HT1080 (cell line): ENCODE data around the gene POTEC. TPM values are rescaled to one million over a fixed set of nuclear protein-coding genes. Genes with fewer than 3 reads are reported as not detected.
"Not testable (repeated sequence)": the region's sequence is repeated elsewhere in the genome, so short reads cannot be mapped to it uniquely, and the experiment has no call there.

Source experiments
- DNase-seq: peaks from one replicate; pipeline ENCODE4 v3.0.0-alpha.2; 2015; ENCODE audit warnings: low read depth
- polyA plus RNA-seq, 2 experiments: library from polyadenylated mRNA; depleted of rRNA; stranded (reverse); fragments of >200 nt; gene quantifications; 2 replicates each; pipeline ENCODE4 v1.2.3, GENCODE V29; 2015
- total RNA-seq: library from RNA; depleted of rRNA; stranded (reverse); fragments of >200 nt; shearing (Covaris generic); gene quantifications from 2 replicates; pipeline ENCODE4 v1.2.3, GENCODE V29; 2014; rRNA removed

The POTEC gene
- total RNA-seq, result 0.24 TPM in 1 of 2 replicates, not detected in the other
- not detected in 2 replicates for polyA plus RNA-seq (2015; cell fraction: cytosol; rRNA removed)
- polyA plus RNA-seq (2015; cell fraction: nucleus; rRNA removed), result not detected in 2 replicates

DNA sequence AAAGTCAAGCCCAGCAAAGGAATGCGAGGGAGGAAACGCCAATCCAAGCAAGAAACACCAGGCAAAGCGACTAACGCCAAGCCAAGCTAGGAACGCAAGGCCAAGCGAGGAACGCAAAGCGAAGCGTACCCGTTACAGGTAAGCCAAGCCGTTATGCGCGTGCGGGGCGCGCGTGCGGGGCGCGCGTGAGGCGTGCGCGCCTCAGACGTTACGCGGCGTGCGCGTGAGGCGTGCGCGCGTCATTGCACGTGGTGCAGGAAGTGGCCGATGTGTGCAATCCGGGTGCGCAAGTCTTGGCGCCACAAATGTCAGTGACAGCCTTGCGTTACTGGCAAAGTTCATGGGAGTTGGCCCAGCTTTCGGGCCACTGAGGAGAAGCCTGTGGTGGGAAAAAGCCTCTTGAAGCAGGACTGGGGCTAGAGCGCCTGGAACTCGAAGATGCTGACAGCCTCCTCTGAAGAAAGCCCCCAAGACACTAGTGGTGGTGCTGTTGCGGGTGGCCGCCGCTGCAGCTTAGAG lies at the start of gene POTEC:
POTEC (minus strand) TSS at position 155 of the 519 bp plus-strand sequence. CDS start 454 bp downstream, outside the sequence.
- not testable (repeated sequence) for DNase-seq

DNA sequence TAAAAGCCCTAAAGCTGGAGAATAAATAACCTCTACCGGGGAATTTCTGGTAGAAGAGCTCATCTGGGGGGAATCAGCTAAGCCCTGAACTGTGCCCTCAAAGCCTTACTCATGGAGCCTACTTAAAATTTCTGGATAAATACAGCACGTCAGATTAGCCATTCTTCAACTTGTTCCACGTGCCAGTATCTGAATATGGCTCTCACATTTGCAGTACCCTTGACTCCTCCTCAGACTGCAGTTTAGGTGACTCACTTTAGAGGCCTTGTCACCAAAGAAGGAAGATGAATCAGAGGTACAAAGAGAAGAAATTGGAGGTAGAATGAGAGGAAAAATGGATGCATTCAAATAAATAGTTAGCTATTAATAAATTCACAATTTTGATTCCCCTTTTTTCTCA lies 34.6 kb upstream of the POTEC start:
- DNase-seq, result peak; percentile 62

DNA sequence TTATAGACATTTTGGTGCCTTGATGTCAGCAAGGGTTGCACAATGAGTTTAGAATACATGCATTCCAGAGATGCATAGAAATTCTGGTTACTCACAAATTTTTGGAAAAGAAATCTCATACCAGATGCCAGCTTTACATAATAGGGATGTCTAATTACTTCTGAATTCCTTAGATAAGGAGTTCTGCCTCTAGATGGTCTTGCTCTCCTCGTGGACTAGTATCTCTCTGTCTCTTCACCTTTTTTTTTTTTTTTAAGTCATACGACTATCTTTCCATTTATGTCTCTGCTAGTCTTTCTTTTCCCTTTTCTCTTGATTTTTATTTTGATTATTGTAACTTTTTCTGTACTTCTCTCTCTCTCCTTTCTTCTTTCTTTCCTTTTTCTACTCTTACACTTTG lies 16.1 kb upstream of the POTEC start:
- not testable (repeated sequence) for DNase-seq

DNA sequence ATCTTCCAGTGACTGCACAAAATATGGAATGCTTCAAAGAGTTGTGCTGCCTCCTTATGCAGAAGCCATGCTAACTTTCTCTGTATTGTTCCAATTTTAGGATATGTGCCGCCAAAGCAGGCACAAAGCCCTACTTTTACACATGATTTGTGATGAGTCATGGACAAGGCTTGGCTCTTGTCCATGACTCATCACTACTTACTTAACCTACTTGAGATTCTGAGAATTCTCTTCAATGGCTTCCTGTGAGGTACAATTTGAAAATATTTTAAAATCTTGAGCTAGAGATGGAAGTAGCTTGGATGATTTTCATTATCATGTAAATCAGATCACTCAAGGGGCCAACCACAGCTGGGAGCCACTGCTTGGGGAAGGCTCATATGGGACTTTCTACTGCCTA lies 11.7 kb downstream of the POTEC start:
- DNase-seq, result peak; percentile 0

DNA sequence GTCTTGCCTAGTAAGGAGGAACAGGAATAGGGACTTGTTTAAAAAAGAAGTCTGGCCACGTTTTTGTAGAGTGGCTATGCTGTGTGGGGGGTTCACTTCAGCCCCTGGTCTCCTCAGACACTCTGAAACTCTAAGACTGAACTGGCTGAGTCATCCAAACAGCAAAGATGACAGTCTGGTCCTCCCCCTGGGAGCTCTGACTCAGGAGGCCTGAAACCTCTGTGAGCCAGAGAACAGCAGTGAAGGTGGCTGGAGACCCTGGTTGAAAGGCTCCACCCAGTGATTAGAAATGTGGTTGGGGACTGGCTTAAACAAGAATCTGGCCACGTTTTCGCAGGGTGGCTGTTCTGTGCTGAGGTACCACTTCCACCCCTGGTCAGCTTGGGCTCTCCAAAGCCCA lies 32.7 kb downstream of the POTEC start:
- DNase-seq, result peak; percentile 27

DNA sequence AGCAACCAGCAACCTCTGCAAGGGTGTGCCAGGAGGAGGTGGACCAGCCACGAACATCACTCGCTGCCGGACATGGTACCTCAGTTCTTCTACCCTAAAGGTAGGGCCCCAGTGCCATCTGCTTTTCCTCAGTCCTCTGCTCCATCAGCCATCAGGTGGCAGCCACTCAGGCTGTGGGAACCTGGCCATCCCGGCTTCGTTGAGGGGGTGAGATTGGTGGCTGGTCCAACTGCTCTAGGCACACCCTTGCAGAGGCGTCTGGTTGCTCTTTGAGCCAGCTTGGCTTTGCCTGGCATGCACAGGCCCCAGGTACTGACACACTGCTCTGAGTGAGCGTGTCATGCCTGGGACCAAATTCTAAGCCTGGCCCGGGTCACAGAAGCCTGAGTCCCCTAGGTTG lies 39.7 kb downstream of the POTEC start:
- DNase-seq, result not testable (repeated sequence)

DNA sequence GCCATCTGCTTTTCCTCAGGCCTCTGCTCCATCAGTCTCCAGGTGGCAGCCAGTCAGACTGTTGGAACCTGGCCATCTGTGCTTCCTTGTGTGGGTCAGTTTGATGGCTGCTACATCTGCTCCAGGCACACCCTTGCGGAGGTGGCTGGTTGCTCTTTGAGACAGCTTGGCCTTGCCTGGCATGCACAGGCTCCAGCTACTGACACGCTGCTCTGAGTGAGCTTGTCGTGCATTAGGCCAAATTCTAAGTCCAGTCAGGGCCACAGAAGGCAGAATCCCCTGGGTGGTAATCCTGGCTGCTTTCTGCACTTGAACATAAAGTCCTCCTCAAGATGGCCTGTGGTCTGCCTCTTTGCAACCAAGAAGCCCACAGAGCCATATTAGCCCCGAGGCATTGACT lies 41.5 kb downstream of the POTEC start:
- not testable (repeated sequence) for DNase-seq

DNA sequence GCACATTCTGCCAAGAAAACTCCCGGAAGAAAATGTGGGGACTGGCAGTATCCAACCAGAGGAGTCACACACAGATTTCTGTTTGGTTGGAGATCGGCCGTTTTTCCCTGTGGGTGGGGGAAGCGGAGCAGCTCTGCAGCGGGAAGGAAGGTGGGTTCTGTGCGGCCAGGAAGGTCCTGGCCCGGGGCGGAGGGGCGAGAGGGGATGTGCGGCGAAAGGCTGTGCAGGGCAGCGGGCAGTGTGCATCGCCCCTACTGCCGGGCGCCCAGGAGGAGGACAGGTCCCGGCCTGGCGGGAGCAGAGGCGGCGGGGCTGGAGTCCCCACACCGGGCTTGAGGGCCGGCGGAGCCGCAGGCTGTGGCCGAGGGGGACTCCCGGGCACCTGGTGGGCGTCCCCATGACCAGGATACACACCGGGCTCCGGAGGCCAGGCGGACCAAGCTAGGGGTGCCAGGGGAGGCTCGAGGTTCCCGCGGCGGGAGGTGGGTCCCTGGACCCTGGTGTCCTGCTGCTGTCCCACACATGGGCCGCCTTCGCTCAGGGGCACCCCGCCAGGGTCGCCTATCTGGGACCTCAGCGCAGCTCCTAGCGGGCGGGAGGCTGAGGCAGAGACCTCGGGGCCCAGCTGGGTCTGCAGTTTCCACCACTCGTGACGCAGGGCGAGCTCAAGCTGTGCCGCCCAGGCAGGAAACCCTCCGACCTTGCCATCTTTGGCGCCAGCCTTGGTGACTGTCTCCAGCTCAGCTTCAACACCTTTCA lies 54.0 kb downstream of the POTEC start:
- DNase-seq, result not testable (repeated sequence)

DNA sequence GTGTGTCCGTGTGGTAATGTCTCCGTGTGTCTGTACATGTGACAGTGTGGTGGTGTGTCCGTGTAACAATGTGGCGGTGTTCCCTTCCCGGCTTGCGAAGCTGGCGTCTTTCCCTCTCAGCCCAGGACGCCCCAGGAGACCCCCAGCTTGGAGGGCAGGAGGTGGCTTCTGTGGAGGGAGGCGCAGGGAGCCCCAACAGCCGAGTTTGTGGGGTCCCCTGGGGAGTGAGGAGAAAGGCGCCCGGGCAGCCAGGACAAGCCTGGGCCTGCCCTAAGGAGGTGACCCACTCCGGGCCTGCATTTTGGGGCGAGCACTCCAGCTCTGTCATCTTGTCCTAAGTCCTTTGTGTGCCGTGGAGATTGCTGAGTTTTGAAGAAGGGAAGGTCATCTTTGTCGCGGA lies 54.6 kb downstream of the POTEC start:
- DNase-seq, result not testable (repeated sequence)

DNA sequence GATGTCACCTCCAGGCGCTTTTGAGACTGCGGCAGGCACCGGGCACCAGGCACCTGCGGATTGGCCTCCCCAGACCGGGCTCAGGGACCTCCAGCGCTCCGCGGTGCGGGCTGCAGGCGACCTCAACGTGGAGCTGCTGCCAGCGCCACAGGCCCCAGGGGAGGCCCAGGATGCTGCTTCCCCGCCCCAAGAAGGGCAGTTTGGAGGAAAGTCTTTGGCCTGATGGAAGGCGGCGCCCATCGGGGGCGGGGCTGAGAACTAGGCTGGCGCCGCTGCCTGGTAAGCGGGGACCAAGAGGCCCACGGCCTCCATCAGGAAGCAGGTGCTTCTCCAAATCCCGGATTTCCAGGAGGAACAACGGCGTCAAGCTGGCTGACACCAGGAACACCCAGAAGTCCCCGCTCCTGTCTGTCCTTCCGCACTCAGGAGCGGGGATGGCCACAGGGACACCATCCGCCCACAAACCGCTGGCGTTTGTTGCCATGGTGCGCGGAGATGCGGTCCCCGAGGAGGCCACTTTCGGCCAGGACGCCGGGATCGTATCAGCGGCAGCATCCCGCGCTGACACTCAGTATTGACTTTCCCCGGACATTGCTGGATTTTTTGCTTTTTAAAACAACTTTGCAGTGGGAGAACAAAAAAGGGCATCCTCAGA lies 56.3 kb downstream of the POTEC start:
- not testable (repeated sequence) for DNase-seq

DNA sequence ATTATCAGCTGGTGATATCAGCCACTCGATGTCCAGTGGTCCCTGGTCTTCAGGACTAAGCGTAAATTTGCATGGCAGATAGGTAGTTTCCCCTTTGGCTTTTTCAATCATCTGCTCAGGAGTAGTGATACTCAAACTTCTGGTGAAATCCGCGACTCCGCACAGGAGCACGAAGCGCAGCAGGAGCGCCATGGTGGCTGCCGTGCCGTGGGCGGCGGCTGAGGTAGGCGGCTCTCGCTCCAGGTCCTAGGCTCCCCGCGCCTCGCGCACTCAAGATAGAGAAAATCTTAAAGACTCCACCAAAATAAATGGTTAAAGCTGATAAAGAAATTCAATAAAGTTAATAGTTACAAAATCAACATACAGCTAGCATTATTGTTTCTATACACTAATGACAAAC lies 64.3 kb downstream of the POTEC start:
- DNase-seq, result not testable (repeated sequence)

DNA sequence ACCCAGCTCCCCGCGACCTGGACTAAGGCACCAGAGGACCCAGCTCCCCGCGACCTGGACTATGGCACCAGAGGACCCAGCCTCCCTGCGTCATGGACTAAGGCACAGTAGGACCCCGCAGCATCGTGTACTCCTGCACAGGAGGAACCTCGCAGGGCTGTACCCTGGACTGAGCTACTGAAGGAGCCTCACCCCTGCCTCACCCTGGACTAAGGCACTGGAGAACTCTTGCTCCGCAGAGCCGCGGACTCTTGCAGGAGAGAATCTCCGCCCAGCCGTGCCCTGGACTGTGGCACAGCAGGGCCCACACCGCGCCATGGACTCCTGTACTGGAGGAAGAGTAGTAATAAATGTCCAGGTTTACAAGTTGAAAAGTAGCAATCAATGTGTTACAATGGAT lies 67.9 kb downstream of the POTEC start:
- DNase-seq, result not testable (repeated sequence)

DNA sequence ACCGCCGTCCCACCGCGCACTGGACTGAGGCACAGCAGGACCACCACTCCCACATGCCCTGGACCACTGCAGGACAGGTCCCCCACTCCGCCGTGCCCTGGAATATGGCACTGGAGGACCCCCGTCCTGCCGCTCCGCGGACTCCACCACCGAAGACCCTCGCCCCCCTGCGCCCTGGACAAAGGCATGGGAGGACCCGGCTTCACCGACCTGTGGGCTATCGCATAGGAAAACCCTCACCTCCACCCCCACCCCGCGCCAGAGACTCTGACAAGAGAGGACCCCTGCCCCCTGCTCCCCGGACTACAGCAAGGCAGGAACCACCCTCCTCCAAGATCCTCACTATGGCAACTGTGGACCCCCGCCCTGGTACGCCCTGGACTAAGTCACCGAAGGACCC lies 68.6 kb downstream of the POTEC start:
- DNase-seq, result not testable (repeated sequence)

DNA sequence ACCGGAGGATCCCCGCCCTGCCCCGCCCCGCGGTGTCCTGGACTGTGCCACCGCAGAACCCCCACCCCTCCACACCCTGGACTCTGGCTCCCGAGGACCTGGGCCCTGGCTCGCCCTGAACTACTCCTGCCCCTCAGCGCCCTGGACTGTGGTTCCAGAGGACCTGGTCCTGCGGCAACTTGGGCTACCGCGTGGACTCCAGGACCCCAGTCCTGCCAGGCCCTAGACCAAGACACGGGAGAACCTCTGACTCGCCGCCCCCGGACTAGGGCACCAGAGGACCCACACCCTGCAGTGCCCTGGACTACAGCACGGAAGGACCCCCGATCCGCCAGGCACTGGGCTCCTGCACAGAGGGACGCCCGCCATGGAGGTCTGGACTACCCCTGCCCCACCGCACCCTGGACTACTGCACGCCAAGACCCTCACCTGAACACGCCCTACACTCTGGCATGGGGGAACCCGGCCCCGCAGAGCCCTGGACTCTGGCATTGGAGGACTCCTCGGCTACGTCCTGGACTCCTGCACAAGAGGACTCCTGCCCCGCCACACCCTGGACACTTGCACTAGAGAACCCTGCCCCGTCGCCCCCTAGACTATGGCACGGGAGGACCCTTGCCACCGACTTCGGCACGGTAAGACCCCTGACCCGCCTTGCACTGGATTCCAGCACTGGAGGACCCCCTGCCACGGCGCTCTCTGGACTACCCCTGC lies 69.2 kb downstream of the POTEC start:
- not testable (repeated sequence) for DNase-seq

DNA sequence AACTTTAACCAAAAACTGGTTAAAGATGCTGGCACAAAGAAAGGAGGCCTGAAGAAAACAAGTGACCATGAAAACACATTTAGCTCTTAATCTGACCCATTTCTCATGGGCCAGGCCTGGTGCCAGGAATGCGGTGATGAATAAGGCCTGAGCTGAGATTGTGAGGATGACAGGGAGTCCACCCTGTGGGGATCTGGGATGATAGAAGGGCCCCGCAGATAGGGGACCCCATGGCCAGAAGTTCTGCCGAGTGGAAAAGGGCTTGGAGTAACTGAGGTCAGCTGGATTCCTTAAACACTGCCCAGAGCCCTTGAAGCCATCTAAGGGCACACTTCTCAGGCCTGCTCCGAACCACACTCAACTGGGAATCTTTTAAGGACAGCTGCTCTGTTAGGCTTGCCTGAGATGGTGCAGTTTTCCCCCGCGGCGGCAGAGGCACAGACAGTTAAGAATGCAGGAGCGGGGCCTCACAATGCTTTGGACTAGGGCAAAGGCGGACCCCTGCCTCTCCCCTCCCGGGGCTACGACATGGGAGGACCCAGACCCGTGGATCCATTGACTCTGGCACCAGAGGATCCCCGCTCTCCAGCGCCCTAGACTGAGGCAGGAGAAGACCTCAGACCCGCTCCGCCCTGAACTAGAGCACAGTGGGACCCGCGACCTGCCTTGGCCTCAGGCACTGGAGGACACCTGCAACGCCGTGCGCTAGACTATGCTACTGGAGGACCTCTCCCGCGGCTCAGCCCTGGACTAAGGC lies 70.0 kb downstream of the POTEC start:
- not testable (repeated sequence) for DNase-seq

DNA sequence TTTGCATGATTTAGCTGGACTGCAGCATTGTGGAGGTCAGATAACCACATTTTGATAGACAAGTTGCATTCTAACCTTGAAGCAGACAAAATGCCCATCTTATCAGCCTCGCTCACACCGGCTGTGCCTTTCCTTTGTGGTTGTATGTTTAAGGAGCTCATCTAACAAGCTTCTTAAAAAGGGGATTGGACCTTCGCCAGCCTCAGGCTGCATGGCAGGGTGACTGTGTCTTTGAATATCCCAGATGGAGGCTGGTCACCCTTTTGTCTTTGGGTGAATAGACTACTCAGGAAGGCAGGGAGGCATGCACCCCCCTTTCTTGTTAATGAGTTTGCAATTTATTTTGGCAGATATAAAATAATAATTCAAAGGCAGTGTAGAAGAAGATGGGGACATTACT lies 72.1 kb downstream of the POTEC start:
- not testable (repeated sequence) for DNase-seq

DNA sequence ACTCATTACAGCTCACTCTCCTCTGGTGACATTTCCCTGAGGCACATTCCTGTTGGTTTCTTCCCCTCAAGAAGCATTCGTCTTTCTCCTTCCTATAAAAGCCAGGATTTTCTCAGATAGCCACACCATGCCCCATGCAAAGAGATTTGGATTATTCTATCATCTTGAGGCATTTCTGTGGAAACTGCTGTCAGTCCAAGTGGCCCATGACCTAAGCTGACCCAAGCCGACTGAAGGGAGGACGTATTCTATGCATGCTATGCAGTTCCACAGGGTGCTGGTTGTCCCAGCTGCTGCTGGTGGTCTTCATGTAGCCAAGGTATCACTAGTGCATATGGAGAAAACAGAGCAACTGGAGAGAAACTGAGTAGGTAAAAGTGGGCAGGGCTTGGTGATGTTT lies 73.0 kb downstream of the POTEC start:
- DNase-seq, result peak; percentile 10

DNA sequence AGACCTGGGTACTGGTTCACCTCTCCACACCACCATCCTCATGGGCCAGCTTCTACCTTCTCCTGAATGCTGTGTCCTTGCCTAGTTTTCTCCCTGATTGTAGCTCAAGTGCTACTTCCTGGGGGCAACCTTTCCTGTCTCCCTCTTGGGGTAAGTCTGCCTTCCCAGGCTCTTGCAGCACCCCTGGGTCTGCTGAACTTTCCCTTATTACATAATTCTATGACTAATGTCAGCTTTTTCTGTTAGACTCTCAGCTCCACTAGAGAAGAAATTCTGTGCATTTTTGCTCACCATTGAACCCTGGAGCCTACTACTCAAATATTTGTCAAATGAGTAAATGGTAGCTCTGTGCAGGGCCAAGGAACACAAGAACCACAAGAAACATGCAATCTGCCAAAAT lies 73.4 kb downstream of the POTEC start:
- DNase-seq, result peak; percentile 64

DNA sequence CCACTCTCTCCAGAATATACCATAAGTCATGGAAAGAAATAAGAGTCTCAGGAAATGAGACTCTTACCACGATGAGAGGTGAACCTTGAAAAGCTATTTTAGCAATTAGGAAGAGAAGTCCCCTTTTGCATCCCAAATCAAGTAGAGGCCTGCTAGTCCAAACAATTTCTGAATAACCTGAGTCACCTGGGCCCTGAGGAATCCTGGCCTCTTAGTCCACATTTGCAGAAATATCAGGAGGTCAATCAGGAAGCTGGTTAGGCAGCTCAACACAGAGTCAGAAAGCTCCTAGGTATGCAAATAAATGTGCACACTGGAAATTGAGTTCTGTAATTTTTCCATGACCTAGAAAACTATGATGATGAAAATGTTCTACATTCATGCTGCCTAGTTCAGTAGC lies 77.4 kb downstream of the POTEC start:
- not testable (repeated sequence) for DNase-seq
